Right lobe of liver (tissue), 6 donors: ENCODE data around the gene WRNIP1. TPM values are rescaled to one million over a fixed set of nuclear protein-coding genes. Genes with fewer than 3 reads are reported as not detected.

Source experiments
- ATAC-seq, 4 donors: fragments of 200-7000 bp; cut with Tn5 transposase; one replicate each; pipeline ENCODE4 v1.9.1; 2020; ENCODE audit warnings: mild to moderate bottlenecking in 4 of 4, moderate library complexity in 4 of 4
- DNase-seq, 3 donors: peaks; one replicate each; pipeline ENCODE4 v3.0.0-alpha.2; 2020
- H3K27ac ChIP-seq, 3 donors: fragments of 200-600 bp; one replicate each; pipeline ENCODE4 v1.8.0; 2022
- H3K27me3 ChIP-seq, 2 donors: fragments of 200-600 bp; one replicate each; pipeline ENCODE4 v1.8.0; 2022
- H3K36me3 ChIP-seq, 4 donors: fragments of 200-600 bp; sonication (generic) in 1 of 4; one replicate each; pipeline versions ENCODE4 v1.5.1 to v1.8.0; 2017 to 2022; ENCODE audit warnings: control low read depth in 1 of 4
- H3K4me1 ChIP-seq, 4 donors: fragments of 200-600 bp; sonication (generic) in 1 of 4; one replicate each; pipeline versions ENCODE4 v1.5.1 to v1.8.0; 2017 to 2022; ENCODE audit warnings: control low read depth in 1 of 4
- H3K4me3 ChIP-seq, 3 donors: fragments of 200-600 bp; one replicate each; pipeline ENCODE4 v1.8.0; 2022
- H3K9me3 ChIP-seq, 4 donors: fragments of 200-600 bp; sonication (generic) in 1 of 4; one replicate each; pipeline versions ENCODE4 v1.5.1 to v1.8.0; 2017 to 2022; ENCODE audit warnings: control low read depth in 1 of 4
- CTCF ChIP-seq, 4 donors: fragments of 200-600 bp in 3 of 4; fragments of 450-650 bp in 1 of 4; IDR thresholded peaks; one replicate each; pipeline versions ENCODE4 v1.5.1 to v1.8.0; 2016 to 2022; ENCODE audit warnings: antibody characterized with exemption in 4 of 4, mild to moderate bottlenecking in 2 of 4
- POLR2A ChIP-seq: fragments of 450-650 bp; IDR thresholded peaks from one replicate; pipeline ENCODE4 v1.6.1; 2017; ENCODE audit warnings: antibody characterized with exemption, mild to moderate bottlenecking
- WGBS: methylation state at CpG from one replicate; pipeline ENCODE4 v1.1.6; 2018; ENCODE audit warnings: low coverage, low lambda C conversion rate; ENCODE audit not compliant: insufficient coverage; ENCODE audit errors: missing lambda C conversion rate; 5-methylcytosine and 5-hydroxymethylcytosine counted together
- intact Hi-C, 2 donors: fragments of 100-400 bp; cut with DNase I; formaldehyde crosslinking; loops; one replicate each; pipeline versions ENCODE4 v1.11.2 to v1.14.1; 2022
- total RNA-seq, 6 experiments: library from RNA; depleted of rRNA in 2 of 6; stranded (reverse); fragments of >200 nt in 2 of 6; fragmentation: NEBNext Ultra II Directional in 3 of 6; extraction: Animal tissue kit (Norgen Biotek cat#: 25700) in 3 of 6; gene quantifications; one replicate each; pipeline versions ENCODE4 v1.1.0 to v1.2.4, GENCODE V29; 2016 to 2023
- donor health status: DM: no; HTN: yes; CAD: no.
- donor health status: DM: no; HTN: no; CAD: no.
- donor health status: DM: no; HTN: no; CAD: no.
- donor health status: DM: no; HTN: yes; CAD: no.
- donor health status: DM: no; HTN: yes; CAD: no.

Gene WRNIP1
- total RNA-seq, 6 experiments from 2014 or later, result 15.8 to 36.8 (median 20.7) TPM

GRCh38 chr6:2746557-2747061 lies 18.6 kb upstream of the WRNIP1 start:
- intact Hi-C loops, result no loop called here
- H3K36me3 ChIP-seq, result no peaks in the 10 kb centered on the region
- H3K27ac ChIP-seq, result no peak overlapping the region
- WGBS, result 74% methylated on average over 5 of the region's 7 CpGs
- DNase-seq (no peak), ATAC-seq (no peak)
- TF ChIP-seq CTCF (IDR thresholded peaks at IDR 0.05), result no peak
- no peak for TF ChIP-seq POLR2A
- H3K4me3 ChIP-seq, result no peak overlapping the region
- no peaks in the 10 kb centered on the region for H3K27me3 ChIP-seq
- peaks cover 0 to 14% (median 2%) of the 10 kb centered on the region in 4 donors for H3K4me1 ChIP-seq
- H3K9me3 ChIP-seq, result no peaks in the 10 kb centered on the region

GRCh38 chr6:2748183-2748582 lies 17.0 kb upstream of the WRNIP1 start:
- Histone ChIP-seq H3K27ac (no peak overlapping the region), H3K27me3 (no peaks in the 10 kb centered on the region), H3K36me3 (no peaks in the 10 kb centered on the region), H3K9me3 (no peaks in the 10 kb centered on the region), H3K4me3 (no peak overlapping the region), H3K4me1 (peaks cover 0 to 14% (median 1%) of the 10 kb centered on the region in 4 donors)
- WGBS, result 69% methylated on average over 6 of the region's 8 CpGs
- TF ChIP-seq POLR2A, result no peak
- no peak for TF ChIP-seq CTCF (IDR thresholded peaks at IDR 0.05)
- ATAC-seq (no peak), DNase-seq (no peak)
- intact Hi-C loops, result no loop called here

GRCh38 chr6:2749969-2750600 lies 15.1 kb upstream of the WRNIP1 start:
- no peaks in the 10 kb centered on the region for H3K4me1 ChIP-seq
- ATAC-seq (peak; percentile 71 to 88 (median 79)), DNase-seq (peak in 1 of 3 donors; percentile 46)
- WGBS, result 5% methylated on average over 11 of the region's 11 CpGs
- intact Hi-C loops, result no loop called here
- TF ChIP-seq POLR2A, result no peak
- TF ChIP-seq CTCF (IDR thresholded peaks at IDR 0.05), result peak; percentile 66 to 91 (median 84)
- no peak overlapping the region for H3K4me3 ChIP-seq
- H3K36me3 ChIP-seq, result no peaks in the 10 kb centered on the region
- H3K9me3 ChIP-seq, result no peaks in the 10 kb centered on the region
- H3K27ac ChIP-seq, result no peak overlapping the region
- H3K27me3 ChIP-seq, result no peaks in the 10 kb centered on the region

- Histone ChIP-seq H3K4me3 (no peak within 1 kb of the TSS), H3K36me3 (no peaks in the 10 kb centered on the region), H3K27ac (no peak within 1 kb of the TSS), H3K4me1 (no peaks in the 10 kb centered on the region), H3K27me3 (no peaks in the 10 kb centered on the region), H3K9me3 (no peaks in the 10 kb centered on the region)
- no peak for DNase-seq
- intact Hi-C loops, result no loop called here
- TF ChIP-seq CTCF (IDR thresholded peaks at IDR 0.05) (no peak), POLR2A (no peak)
- no peak for ATAC-seq
- WGBS, result 61% methylated on average over 7 of the region's 7 CpGs
Measured at GRCh38 chr6:2750832-2751231, 14.4 kb upstream of the WRNIP1 start, which contains the start of gene MYLK4. Gene MYLK4 (minus strand): TSS chr6:2750922. CDS start chr6:2749294, 1,628 bp downstream.
